ENCODE results near the gene FAM234B. TPM values are rescaled to one million over a fixed set of nuclear protein-coding genes. Genes with fewer than 3 reads are reported as not detected.

FAM234B gene
- polyA plus RNA-seq, 1 of the 3 experiments (the other 2 are of a cell fraction): 3.7 TPM

DNA sequence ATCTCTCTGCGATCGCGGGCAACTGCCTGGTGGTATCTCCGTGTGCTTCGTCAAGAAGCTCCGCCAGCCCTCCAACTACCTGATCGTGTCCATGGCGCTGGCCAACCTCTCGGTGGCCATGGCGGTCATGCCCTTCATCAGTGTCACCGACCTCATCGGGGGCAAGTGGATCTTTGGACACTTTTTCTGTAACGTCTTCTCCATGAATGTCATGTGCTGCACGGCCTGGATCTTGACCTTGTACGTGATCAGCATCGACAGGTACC, 42.5 kb upstream of the FAM234B start:
- H3K27ac ChIP-seq (ENCODE audit: low read depth in 2 of 2, low read length in 1 of 2): peak overlapping the region in 1 of 2 experiments; percentile 87; a peak in 2 of 4 replicates
- H3K4me3 ChIP-seq (ENCODE audit: low read depth in 2 of 2, low read length in 1 of 2): peak overlapping the region; percentile 70 to 76
- POLR2A ChIA-PET: interaction anchor here (1.0 kb wide), 1 partner anchor 210 kb away, joined by 3 read pairs; no protein-coding TSS in a partner anchor
- H3K4me2 ChIP-seq: peak overlapping the region; percentile 95
- peaks cover 5% of the 10 kb centered on the region for H3F3A ChIP-seq (replicated peaks; ENCODE audit: insufficient read depth)
- TF ChIP-seq JUND (IDR thresholded peaks at IDR 0.05) (no peak), YY1 (IDR thresholded peaks at IDR 0.05; ENCODE audit: low read depth) (no peak), GATA2 (CRISPR knock-in tag; IDR thresholded peaks at IDR 0.05) (no peak), RCOR1 (IDR thresholded peaks at IDR 0.05; ENCODE audit: low read length) (no peak), TCF12 (IDR thresholded peaks at IDR 0.05) (no peak), EZH2phosphoT487 (IDR thresholded peaks at IDR 0.05; ENCODE audit: borderline replicate concordance, low read depth) (no peak), NFIC (IDR thresholded peaks at IDR 0.05; ENCODE audit: borderline replicate concordance) (no peak), FOXJ3 (CRISPR knock-in tag; IDR thresholded peaks at IDR 0.05) (no peak), FOXM1 (IDR thresholded peaks at IDR 0.05; ENCODE audit: low read depth) (no peak), MAX (IDR thresholded peaks at IDR 0.05; ENCODE audit: low read depth) (no peak), GABPA (IDR thresholded peaks at IDR 0.05; ENCODE audit: low read depth) (no peak), POLR2AphosphoS5 (IDR thresholded peaks at IDR 0.05; ENCODE audit: low read depth, low read length) (no peak), RAD21 (IDR thresholded peaks at IDR 0.05; ENCODE audit: low read length) (no peak), RFX5 (IDR thresholded peaks at IDR 0.05; ENCODE audit: low read length) (no peak)
- no peak for DNase-seq
- no peaks in the 10 kb centered on the region for H3K9me3 ChIP-seq
- no peaks in the 10 kb centered on the region for H4K20me1 ChIP-seq (ENCODE audit: insufficient read depth)
- no peaks in the 10 kb centered on the region for H3K27me3 ChIP-seq (ENCODE audit: insufficient read depth)
- CTCF ChIA-PET: interaction anchor here (1.1 to 2.1 kb wide), 2 partner anchors 11 to 210 kb away, joined by 3 to 10 read pairs; no protein-coding TSS in a partner anchor
- WGBS (ENCODE audit: low lambda C conversion rate): 89% methylated on average over 11 of the region's 16 CpGs
- peak overlapping the region; percentile 87; the same call in 1 of the 2 replicates for H3K9ac ChIP-seq
- H3K36me3 ChIP-seq (replicated peaks in 1 of 2; ENCODE audit: control insufficient read depth in 1 of 2, insufficient read depth in 2 of 2, low read length in 1 of 2): no peaks in the 10 kb centered on the region
- H3K79me2 ChIP-seq (ENCODE audit: insufficient read depth): peaks cover 25% of the 10 kb centered on the region
- peak overlapping the region; percentile 60; the same call in 1 of the 2 replicates for H2AFZ ChIP-seq (ENCODE audit: low read depth)
- H3K4me1 ChIP-seq (ENCODE audit: control insufficient read depth in 1 of 2, insufficient read depth in 2 of 2, low read depth in 1 of 2, low read length in 1 of 2): peaks cover 5 to 14% of the 10 kb centered on the region in 2 experiments; a peak in 3 of 4 replicates
- no peaks in the 10 kb centered on the region for H3K9me2 ChIP-seq

GRCh38 chr12:13002301-13003097, 41.7 kb upstream of the FAM234B start:
- POLR2A ChIA-PET: no interaction called here

More at GRCh38 chr12:13002301-13003097, 41.7 kb upstream of the FAM234B start:
- TF ChIP-seq RCOR1 (IDR thresholded peaks at IDR 0.05; ENCODE audit: low read length): no peak
- no peak for TF ChIP-seq FOXJ3 (CRISPR knock-in tag; IDR thresholded peaks at IDR 0.05)
- no peak for TF ChIP-seq MAX (IDR thresholded peaks at IDR 0.05; ENCODE audit: low read depth)
- no peak for TF ChIP-seq YY1 (IDR thresholded peaks at IDR 0.05; ENCODE audit: low read depth)
- TF ChIP-seq TCF12 (IDR thresholded peaks at IDR 0.05): no peak
- no peak for TF ChIP-seq REST (IDR thresholded peaks at IDR 0.05; ENCODE audit: low read depth, low read length)
- no peak for TF ChIP-seq FOSL2 (IDR thresholded peaks at IDR 0.05; ENCODE audit: borderline replicate concordance, low read depth)
- no peak for TF ChIP-seq RFX5 (IDR thresholded peaks at IDR 0.05; ENCODE audit: low read length)
- CTCF ChIA-PET: interaction anchor here (0.7 to 2.1 kb wide), 3 partner anchors 12 to 209 kb away, joined by 3 to 10 read pairs (median 3); no protein-coding TSS in a partner anchor
- no peaks in the 10 kb centered on the region for H3K36me3 ChIP-seq (replicated peaks in 1 of 2; ENCODE audit: control insufficient read depth in 1 of 2, insufficient read depth in 2 of 2, low read length in 1 of 2)
- no peak overlapping the region for H2AFZ ChIP-seq (ENCODE audit: low read depth)
- no peaks in the 10 kb centered on the region for H3K9me3 ChIP-seq
- H3K9me2 ChIP-seq: no peaks in the 10 kb centered on the region
- no peak for DNase-seq
- H3K79me2 ChIP-seq (ENCODE audit: insufficient read depth): peaks cover 25% of the 10 kb centered on the region; the same call in 1 of the 2 replicates
- H4K20me1 ChIP-seq (ENCODE audit: insufficient read depth): no peaks in the 10 kb centered on the region
- no peak overlapping the region for H3K27ac ChIP-seq (ENCODE audit: low read depth in 2 of 2, low read length in 1 of 2)
- no peak overlapping the region; the same call in 1 of the 2 replicates for H3K4me2 ChIP-seq
- no peak overlapping the region for H3K4me3 ChIP-seq (ENCODE audit: low read depth in 2 of 2, low read length in 1 of 2)
- no peaks in the 10 kb centered on the region for H3K27me3 ChIP-seq (ENCODE audit: insufficient read depth)
- H3K4me1 ChIP-seq (ENCODE audit: control insufficient read depth in 1 of 2, insufficient read depth in 2 of 2, low read depth in 1 of 2, low read length in 1 of 2): peaks cover 0 to 14% of the 10 kb centered on the region in 2 experiments; a peak in 3 of 4 replicates
- no peak overlapping the region for H3K9ac ChIP-seq
- WGBS (ENCODE audit: low lambda C conversion rate): 94% methylated on average over 10 of the region's 10 CpGs
- peaks cover 5% of the 10 kb centered on the region for H3F3A ChIP-seq (replicated peaks; ENCODE audit: insufficient read depth)

All from SK-N-SH (cell line).